Stimulated activated effector memory CD8-positive, alpha-beta T cell treated with anti-CD3 and anti-CD28 coated beads, Interleukin-12 subunit alpha, Interleukin-12 subunit beta, amount 100 ng/mL, for 72 hours (primary cell): Measurements from ENCODE around the gene GCNT3.
"Not testable (repeated sequence)": the region's sequence is repeated elsewhere in the genome, so short reads cannot be mapped to it uniquely, and the experiment has no call there.

ENCODE experiments used
- ATAC-seq: fragments of 150-1000 bp; cut with Tn5 transposase; 2 replicates; pipeline ENCODE4 v1.10.0; 2021
- DNase-seq, 2 donors: peaks; one replicate each; pipeline ENCODE4 v3.0.0; 2021 to 2022; ENCODE audit warnings: low spot score in 2 of 2
- H3K27ac Mint-ChIP-seq: one replicate; pipeline ENCODE4 v1.8.0; 2022; ENCODE audit warnings: mild to moderate bottlenecking, mixed read lengths
- H3K36me3 Mint-ChIP-seq: one replicate; pipeline ENCODE4 v1.8.0; 2022; ENCODE audit warnings: mild to moderate bottlenecking, mixed read lengths
- H3K4me1 Mint-ChIP-seq: one replicate; pipeline ENCODE4 v1.8.0; 2022; ENCODE audit warnings: mixed read lengths
- H3K4me3 Mint-ChIP-seq: one replicate; pipeline ENCODE4 v1.8.0; 2022; ENCODE audit warnings: mild to moderate bottlenecking, mixed read lengths
- H3K9me3 Mint-ChIP-seq: one replicate; pipeline ENCODE4 v1.8.0; 2022; ENCODE audit warnings: mixed read lengths

GCNT3 gene

DNA sequence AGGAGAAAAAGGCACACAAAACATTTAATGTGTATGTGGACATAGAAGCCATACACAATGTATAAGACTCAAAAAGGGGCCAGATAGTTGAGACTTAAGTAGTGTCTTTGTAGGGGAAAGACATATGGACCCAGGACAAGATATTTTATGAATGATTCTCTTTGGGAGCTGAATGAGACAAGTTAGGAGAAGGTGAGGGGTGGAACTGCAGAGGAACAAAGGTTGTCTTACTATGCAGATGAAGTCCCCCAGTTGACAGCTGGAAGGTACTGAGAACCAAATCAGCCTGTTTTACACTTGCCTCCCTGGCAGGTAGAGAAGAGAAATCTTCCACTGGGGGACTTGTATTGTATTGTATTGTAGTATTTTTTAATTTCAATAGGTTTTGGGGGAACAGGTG, 14.9 kb upstream of the GCNT3 start:
- ATAC-seq (no peak), DNase-seq (no peak)
- H3K9me3 Mint-ChIP-seq: no peaks in the 10 kb centered on the region
- no peaks in the 10 kb centered on the region for H3K36me3 Mint-ChIP-seq
- peaks cover 1% of the 10 kb centered on the region for H3K4me1 Mint-ChIP-seq
- no peak overlapping the region for H3K4me3 Mint-ChIP-seq
- H3K27ac Mint-ChIP-seq: no peak overlapping the region

GRCh38 chr15:59598461-59598860, 13.1 kb upstream of the GCNT3 start:
- Mint-ChIP-seq H3K9me3 (no peaks in the 10 kb centered on the region), H3K4me3 (no peak overlapping the region), H3K36me3 (no peaks in the 10 kb centered on the region), H3K4me1 (no peaks in the 10 kb centered on the region), H3K27ac (no peak overlapping the region)
- DNase-seq (no peak), ATAC-seq (no peak)

- Mint-ChIP-seq H3K4me3 (no peak overlapping the region), H3K36me3 (no peaks in the 10 kb centered on the region), H3K27ac (no peak overlapping the region), H3K4me1 (peaks cover 1% of the 10 kb centered on the region), H3K9me3 (peaks cover 8% of the 10 kb centered on the region)
- ATAC-seq (no peak), DNase-seq (no peak)
Measured at GRCh38 chr15:59605994-59606393, 5.6 kb upstream of the GCNT3 start.

GRCh38 chr15:59609730-59610712, 1.6 kb upstream of the GCNT3 start:
- DNase-seq: no peak
- H3K4me1 Mint-ChIP-seq: peaks cover 7% of the 10 kb centered on the region
- peaks cover 3% of the 10 kb centered on the region for H3K9me3 Mint-ChIP-seq
- no peak overlapping the region for H3K27ac Mint-ChIP-seq
- no peak overlapping the region for H3K4me3 Mint-ChIP-seq
- no peaks in the 10 kb centered on the region for H3K36me3 Mint-ChIP-seq
- no peak for ATAC-seq

DNA sequence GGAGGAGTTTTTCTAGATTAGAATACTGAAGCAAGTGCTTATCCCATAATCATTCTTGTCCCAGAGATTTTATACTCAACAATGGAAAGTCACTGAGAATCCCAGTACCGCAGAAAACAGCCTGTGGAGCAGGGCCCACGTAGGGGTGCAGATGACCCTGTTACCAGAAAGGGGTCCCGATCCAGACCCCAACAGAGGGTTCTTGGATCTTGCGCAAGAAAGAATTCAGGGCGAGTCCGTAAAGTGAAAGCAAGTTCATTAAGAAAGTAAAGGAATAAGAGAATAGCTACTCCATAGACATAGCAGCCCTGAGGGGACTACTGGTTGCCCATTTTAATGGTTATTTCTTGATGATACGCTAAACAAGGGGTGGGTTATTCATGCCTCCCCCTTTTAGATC, 2.6 kb downstream of the GCNT3 start:
- Mint-ChIP-seq H3K4me1 (peaks cover 11% of the 10 kb centered on the region), H3K4me3 (no peak overlapping the region), H3K27ac (no peak overlapping the region), H3K9me3 (peaks cover 3% of the 10 kb centered on the region), H3K36me3 (no peaks in the 10 kb centered on the region)
- DNase-seq (no peak), ATAC-seq (no peak)

DNA sequence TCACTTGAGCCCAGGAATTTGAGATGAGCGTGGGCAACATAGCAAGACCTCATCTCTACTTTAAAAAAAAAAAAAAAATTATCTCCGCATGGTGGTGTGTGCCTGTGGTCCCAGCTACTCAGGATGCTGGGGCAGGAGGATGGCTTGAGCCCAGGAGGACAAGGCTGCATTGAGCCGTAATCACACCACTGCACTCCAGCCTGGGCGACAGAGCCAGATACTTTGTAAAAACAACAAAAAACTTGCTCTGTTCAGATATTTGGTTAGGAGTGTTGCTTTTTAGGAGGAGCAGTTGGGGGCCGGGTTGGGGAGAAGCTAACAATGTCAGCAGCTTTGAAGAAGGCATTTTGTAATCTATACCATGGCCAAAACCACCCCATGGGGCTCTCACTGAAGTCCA, 4.1 kb downstream of the GCNT3 start:
- no peak for DNase-seq
- H3K36me3 Mint-ChIP-seq: no peaks in the 10 kb centered on the region
- H3K27ac Mint-ChIP-seq: no peak overlapping the region
- no peak overlapping the region for H3K4me3 Mint-ChIP-seq
- ATAC-seq: no peak
- peaks cover 11% of the 10 kb centered on the region for H3K4me1 Mint-ChIP-seq
- H3K9me3 Mint-ChIP-seq: peaks cover 3% of the 10 kb centered on the region

- no peaks in the 10 kb centered on the region for H3K9me3 Mint-ChIP-seq
- ATAC-seq: no peak
- no peak overlapping the region for H3K4me3 Mint-ChIP-seq
- H3K4me1 Mint-ChIP-seq: peaks cover 6% of the 10 kb centered on the region
- no peaks in the 10 kb centered on the region for H3K36me3 Mint-ChIP-seq
- H3K27ac Mint-ChIP-seq: no peak overlapping the region
- no peak for DNase-seq
Measured at GRCh38 chr15:59616379-59616778, 4.8 kb downstream of the GCNT3 start.

GRCh38 chr15:59618406-59618805, 6.8 kb downstream of the GCNT3 start:
- no peaks in the 10 kb centered on the region for H3K36me3 Mint-ChIP-seq
- ATAC-seq: no peak

GRCh38 chr15:59622289-59622688, 10.7 kb downstream of the GCNT3 start:
- no peak overlapping the region for H3K4me3 Mint-ChIP-seq
- H3K36me3 Mint-ChIP-seq: no peaks in the 10 kb centered on the region
- no peak overlapping the region for H3K27ac Mint-ChIP-seq
- H3K4me1 Mint-ChIP-seq: no peaks in the 10 kb centered on the region
- peak; percentile 94 for ATAC-seq
- peak; percentile 9 to 75 for DNase-seq
- no peaks in the 10 kb centered on the region for H3K9me3 Mint-ChIP-seq

More at GRCh38 chr15:59618406-59618805, 6.8 kb downstream of the GCNT3 start:
- Mint-ChIP-seq H3K4me1 (peaks cover 5% of the 10 kb centered on the region), H3K27ac (no peak overlapping the region), H3K4me3 (no peak overlapping the region), H3K9me3 (no peaks in the 10 kb centered on the region)
- no peak for DNase-seq

DNA sequence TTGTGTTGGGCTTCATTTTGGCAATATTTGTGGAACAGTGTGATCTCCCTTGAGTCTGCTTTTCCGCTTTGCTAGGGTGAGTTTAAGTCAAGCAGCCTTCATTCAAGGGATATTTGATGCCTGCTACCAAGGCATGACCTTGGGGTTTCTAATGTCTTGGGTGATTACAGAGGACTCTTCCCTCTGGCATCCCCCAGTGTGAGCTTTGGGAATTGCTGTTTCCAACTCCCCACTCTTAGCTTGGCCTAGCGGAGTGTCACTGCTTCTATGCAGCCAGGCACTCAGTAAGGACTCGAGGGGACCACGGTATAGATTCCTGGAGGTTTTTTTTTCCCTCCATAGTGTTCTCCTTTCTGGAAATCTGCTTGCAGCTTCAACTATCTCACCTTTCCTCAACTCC, 21.1 kb downstream of the GCNT3 start:
- ATAC-seq: no peak
- Mint-ChIP-seq H3K4me1 (no peaks in the 10 kb centered on the region), H3K4me3 (no peak overlapping the region), H3K36me3 (peaks cover 8% of the 10 kb centered on the region), H3K9me3 (no peaks in the 10 kb centered on the region), H3K27ac (no peak overlapping the region)
- no peak for DNase-seq

- Mint-ChIP-seq H3K9me3 (no peaks in the 10 kb centered on the region), H3K4me1 (no peaks in the 10 kb centered on the region), H3K27ac (peak overlapping the region; percentile 29), H3K36me3 (peaks cover 41% of the 10 kb centered on the region), H3K4me3 (no peak overlapping the region)
- ATAC-seq (no peak), DNase-seq (no peak)
Measured at GRCh38 chr15:59636184-59636583, 24.6 kb downstream of the GCNT3 start.

DNA sequence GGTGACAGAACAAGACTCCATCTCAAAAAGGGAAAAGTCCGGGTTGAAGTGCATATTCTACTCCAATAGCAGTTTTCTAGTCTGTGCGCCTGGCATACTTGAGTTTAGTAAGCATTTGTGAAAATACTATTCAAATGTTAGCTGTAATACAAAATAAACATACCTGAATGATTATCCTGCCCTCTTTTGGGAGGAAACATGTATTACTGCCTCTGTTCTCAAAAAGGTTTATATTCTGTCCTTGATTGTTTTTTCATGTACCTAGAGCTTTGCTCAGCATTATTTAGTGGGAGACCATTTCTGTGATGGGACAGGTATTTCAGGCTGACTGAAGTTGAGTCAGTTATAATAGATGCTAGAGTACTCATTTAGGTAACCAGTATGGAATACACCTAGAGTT, 25.9 kb downstream of the GCNT3 start:
- H3K27ac Mint-ChIP-seq, H3K9me3 Mint-ChIP-seq, H3K4me3 Mint-ChIP-seq, ATAC-seq, DNase-seq, H3K4me1 Mint-ChIP-seq: not testable (repeated sequence)
- H3K36me3 Mint-ChIP-seq: peaks cover 54% of the 10 kb centered on the region

DNA sequence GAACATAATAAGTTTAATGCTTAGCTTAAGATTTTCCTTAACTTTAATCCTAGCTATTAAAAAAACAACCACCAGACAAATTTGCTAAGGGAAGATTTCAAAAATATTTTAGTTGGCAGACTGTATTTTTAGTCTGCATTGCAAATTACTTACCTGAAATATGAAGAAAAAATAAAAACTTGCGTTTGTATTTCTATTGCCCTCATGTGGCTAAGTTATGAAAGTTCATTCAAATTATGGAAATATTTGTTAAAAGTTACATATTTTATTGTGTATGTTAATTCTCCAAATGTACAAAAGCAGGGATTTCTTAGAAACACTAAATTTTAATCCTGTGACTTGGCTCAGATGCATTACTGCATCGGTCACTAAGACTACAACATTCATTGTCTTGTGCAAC, 30.8 kb downstream of the GCNT3 start:
- no peak overlapping the region for H3K4me3 Mint-ChIP-seq
- H3K27ac Mint-ChIP-seq: no peak overlapping the region
- no peaks in the 10 kb centered on the region for H3K9me3 Mint-ChIP-seq
- DNase-seq: no peak
- peaks cover 95% of the 10 kb centered on the region for H3K36me3 Mint-ChIP-seq
- H3K4me1 Mint-ChIP-seq: peaks cover 13% of the 10 kb centered on the region
- no peak for ATAC-seq

- DNase-seq (no peak), ATAC-seq (peak; percentile 50)
- Mint-ChIP-seq H3K4me3 (no peak overlapping the region), H3K9me3 (no peaks in the 10 kb centered on the region), H3K4me1 (peaks cover 13% of the 10 kb centered on the region), H3K27ac (peak overlapping the region; percentile 1), H3K36me3 (peaks cover 96% of the 10 kb centered on the region)
Measured at GRCh38 chr15:59644756-59645155, 33.2 kb downstream of the GCNT3 start.

- H3K9me3 Mint-ChIP-seq, H3K27ac Mint-ChIP-seq, DNase-seq, ATAC-seq, H3K4me3 Mint-ChIP-seq: not testable (repeated sequence)
- Mint-ChIP-seq H3K36me3 (peaks cover 98% of the 10 kb centered on the region), H3K4me1 (peaks cover 13% of the 10 kb centered on the region)
Measured at GRCh38 chr15:59645812-59646211, 34.2 kb downstream of the GCNT3 start.

DNA sequence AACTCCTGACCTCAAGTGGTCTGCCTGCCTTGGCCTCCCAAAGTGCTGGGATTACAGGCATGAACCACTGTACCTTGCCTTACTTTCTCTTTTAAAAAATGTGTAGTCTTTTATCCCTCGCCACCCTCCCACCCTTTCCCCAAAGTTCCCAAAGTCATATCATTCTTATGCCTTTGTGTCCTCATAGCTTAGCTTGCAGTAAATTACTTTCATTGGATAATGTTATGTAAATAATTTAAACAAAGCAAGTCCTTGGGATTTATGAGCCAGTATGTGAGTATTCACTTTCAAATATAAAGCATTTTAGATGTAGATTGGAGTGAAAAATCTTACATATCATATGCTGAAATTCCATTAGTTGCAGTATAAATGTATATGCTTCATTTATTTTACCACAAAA, 34.7 kb downstream of the GCNT3 start:
- ATAC-seq (no peak), DNase-seq (no peak)
- Mint-ChIP-seq H3K36me3 (peaks cover 98% of the 10 kb centered on the region), H3K4me1 (peaks cover 13% of the 10 kb centered on the region), H3K9me3 (no peaks in the 10 kb centered on the region), H3K4me3 (no peak overlapping the region), H3K27ac (no peak overlapping the region)
